Activated naive CD4-positive, alpha-beta T cell treated with anti-CD3 and anti-CD28 coated beads, Interleukin-2, amount 50 U/mL, for 72 hours (primary cell): Measurements from ENCODE around the gene COX6B1. TPM values are rescaled to one million over a fixed set of nuclear protein-coding genes. Genes with fewer than 3 reads are reported as not detected.
A peak's percentile ranks its signal among the peaks of the same experiment; 100 is the strongest.
"Not testable (repeated sequence)": the region's sequence is repeated elsewhere in the genome, so short reads cannot be mapped to it uniquely, and the experiment has no call there.

ENCODE experiments used
- ATAC-seq, 2 donors: fragments of 150-1000 bp; cut with Tn5 transposase; 2 replicates each; pipeline ENCODE4 v1.10.0; 2021; ENCODE audit warnings: mild to moderate bottlenecking in 2 of 2, moderate library complexity in 2 of 2
- DNase-seq, 2 donors: peaks; one replicate each; pipeline ENCODE4 v3.0.0; 2021 to 2022; ENCODE audit warnings: low spot score in 2 of 2
- H3K27ac Mint-ChIP-seq, 2 donors: one replicate each; pipeline ENCODE4 v1.8.0; 2022; ENCODE audit warnings: mild to moderate bottlenecking in 2 of 2, mixed read lengths in 2 of 2
- H3K36me3 Mint-ChIP-seq, 2 donors: one replicate each; pipeline ENCODE4 v1.8.0; 2022; ENCODE audit warnings: mixed read lengths in 2 of 2
- H3K9me3 Mint-ChIP-seq, 2 donors: one replicate each; pipeline ENCODE4 v1.8.0; 2022; ENCODE audit warnings: mixed read lengths in 2 of 2
- total RNA-seq, 2 donors: library from RNA; stranded (reverse); gene quantifications; one replicate each; pipeline ENCODE4 v1.2.3, GENCODE V29; 2022

Gene COX6B1
- total RNA-seq, 2 donors from 2014 or later, result 445 to 472 TPM

DNA sequence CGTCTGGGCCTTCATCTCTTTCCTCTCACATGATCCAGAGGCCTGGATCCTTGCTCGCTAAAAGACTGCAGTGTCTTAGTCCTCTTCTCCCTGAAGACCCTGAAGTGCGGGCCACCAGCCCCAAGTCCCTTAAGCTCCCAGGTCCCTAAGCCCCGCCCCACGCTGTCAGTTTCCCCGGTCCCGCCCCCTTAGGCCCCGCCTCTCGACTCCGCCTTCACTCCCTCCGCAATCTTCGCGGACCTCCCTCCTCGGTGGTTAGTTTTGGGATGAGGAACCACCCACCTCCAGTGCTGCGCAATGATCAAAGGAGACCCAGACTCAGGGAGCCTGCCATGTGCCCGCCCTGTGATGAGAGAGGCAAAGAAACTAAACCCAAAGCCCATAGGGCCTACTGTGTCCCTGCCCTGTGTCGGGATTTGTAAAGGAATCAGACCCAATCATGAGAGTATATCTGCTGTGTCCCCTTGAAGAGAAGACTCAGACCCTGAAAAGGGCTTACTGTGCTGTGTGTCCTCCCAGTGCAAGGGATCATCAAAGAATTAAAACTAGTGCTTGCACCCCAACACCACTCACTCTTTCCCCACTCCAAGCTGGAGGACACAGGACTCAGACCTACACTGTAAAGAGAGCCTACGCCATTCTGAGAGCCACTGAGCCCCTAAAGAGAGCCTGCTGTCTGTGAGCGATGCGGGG, 3.0 kb upstream of the COX6B1 start:
- H3K27ac Mint-ChIP-seq, result peak overlapping the region; percentile 72 to 95
- H3K9me3 Mint-ChIP-seq, result no peaks in the 10 kb centered on the region

DNA sequence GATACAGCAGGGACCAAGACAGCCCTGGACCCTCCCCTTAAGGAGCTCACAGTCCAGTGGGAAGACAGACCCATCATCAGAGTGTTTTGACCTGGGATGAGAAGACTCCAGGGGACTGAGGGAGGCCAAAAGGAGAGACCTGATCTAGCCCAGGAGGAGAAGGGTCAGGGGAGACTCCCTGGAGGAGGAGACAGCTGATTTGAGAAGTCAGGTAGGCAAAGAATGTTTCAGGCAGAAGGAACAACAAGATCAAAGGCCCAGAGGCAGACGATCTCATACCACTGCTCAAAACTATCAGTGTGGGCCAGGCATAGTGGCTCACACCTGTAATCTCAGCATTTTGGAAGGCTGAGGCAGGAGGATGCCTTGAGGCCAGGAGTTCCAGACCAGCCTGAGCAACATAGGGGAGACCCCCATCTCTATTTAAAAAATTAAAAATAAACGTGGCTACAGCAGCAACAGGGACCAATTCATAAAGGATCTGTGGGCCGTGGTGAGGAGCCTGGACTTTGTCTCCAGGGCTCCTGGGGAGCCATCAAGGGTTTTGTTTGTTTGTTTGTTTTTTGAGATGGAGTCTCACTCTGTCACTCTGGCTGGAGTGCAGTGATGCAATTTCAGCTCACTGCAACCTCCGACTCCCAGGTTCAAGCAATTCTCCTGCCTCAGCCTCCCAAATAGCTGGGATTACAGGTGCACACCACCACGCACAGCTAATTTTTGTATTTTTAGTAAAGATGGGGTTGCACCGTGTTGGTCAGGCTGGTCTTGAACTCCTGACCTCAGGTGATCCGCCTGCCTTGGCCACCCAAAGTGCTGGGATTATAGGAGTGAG, 2.2 kb upstream of the COX6B1 start:
- Mint-ChIP-seq H3K9me3 (no peaks in the 10 kb centered on the region), H3K27ac (peak overlapping the region in 1 of 2 donors; percentile 72), H3K36me3 (peaks cover 10 to 11% of the 10 kb centered on the region in 2 donors)
- ATAC-seq (no peak), DNase-seq (no peak)

More for the DNA sequence above, 3.0 kb upstream of the COX6B1 start:
- peaks cover 10 to 11% of the 10 kb centered on the region in 2 donors for H3K36me3 Mint-ChIP-seq
- ATAC-seq, result peak; percentile 10 to 32
- DNase-seq, result peak; percentile 80 to 89

DNA sequence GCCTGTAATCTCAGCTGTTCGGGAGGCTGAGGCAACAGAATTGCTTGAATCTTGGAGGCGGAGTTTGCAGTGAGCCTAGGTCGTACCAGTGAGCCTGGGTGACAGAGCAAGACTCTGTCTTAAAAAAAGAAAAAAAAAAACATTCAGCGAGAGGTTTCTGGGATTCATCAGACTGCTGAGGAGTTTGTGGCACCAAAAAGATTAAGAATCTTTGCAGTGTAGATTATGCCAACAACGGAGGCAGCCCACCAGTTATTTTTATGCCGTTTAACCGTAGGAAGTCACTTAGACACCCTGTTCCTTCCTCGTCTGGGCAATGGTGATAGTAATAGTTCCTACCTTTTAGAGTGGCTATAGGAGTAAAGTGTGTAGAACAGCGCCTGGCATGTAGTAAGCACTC, 2.5 kb downstream of the COX6B1 start:
- ATAC-seq, result no peak
- DNase-seq, result no peak
- Mint-ChIP-seq H3K27ac (peak overlapping the region in 1 of 2 donors; percentile 66), H3K36me3 (peaks cover 13 to 17% of the 10 kb centered on the region in 2 donors), H3K9me3 (no peaks in the 10 kb centered on the region)

DNA sequence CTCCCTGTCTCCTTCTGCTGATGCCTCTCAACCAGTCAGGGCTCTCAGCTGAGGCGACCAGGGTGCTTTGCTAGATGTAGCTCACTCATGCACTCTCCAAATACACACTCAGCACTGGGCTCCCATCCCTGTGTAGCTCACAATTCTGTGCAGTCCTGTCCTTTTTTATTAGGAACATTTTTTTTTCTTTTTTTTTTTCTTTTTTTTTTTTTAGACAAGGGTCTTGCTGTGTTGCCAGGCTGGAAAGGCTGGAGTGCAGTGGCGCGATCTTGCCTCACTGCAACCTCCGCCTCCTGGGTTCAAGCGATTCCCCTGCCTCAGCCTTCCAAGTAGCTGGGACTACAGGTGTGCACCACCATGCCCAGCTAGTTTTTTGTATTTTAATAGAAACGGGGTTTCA, 6.7 kb downstream of the COX6B1 start:
- H3K27ac Mint-ChIP-seq, DNase-seq, H3K9me3 Mint-ChIP-seq, ATAC-seq: not testable (repeated sequence)
- H3K36me3 Mint-ChIP-seq, result peaks cover 13 to 25% of the 10 kb centered on the region in 2 donors

DNA sequence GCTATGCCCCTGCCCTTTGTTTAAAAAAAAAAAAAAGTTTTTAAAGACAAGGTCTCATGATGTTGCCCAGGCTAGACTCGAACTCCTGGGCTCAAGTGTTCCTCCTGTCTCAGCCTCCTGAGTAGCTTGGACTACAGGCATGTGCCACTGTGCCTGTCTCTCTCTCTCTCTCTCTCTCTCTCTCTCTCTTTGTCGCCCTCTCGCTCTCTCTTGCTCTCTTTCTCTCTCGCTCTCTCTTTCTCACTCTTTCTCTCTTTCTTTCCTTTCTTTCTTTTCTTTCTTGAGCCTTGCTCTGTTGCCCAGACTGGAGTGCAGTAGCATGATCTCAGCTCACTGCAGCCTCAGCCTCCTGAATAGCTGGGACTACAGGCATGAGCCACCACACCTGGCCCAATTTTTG, 7.5 kb downstream of the COX6B1 start:
- ATAC-seq (no peak), DNase-seq (no peak)
- Mint-ChIP-seq H3K9me3 (no peaks in the 10 kb centered on the region), H3K36me3 (peaks cover 13 to 27% of the 10 kb centered on the region in 2 donors), H3K27ac (peak overlapping the region; percentile 84)

DNA sequence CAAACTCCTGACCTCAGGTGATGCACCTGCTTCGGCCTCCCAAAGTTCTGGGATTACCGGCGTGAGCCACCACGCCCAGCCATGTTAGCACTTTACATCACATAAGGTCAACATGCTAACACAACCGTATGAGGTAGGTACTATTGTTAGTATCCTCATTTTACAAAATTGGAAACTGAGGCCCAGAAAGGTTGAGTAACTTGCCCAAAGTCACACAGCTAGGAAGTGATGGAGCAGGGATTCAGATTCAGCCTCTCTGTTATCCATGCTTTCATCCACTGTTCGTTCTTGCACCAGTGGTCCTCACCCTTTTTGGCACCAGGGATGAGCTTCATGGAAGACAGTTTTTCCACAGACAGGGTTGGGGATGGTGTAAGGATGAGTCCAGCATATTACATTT, 8.6 kb downstream of the COX6B1 start:
- DNase-seq (no peak), ATAC-seq (no peak)
- no peaks in the 10 kb centered on the region for H3K9me3 Mint-ChIP-seq
- H3K36me3 Mint-ChIP-seq, result peaks cover 13 to 27% of the 10 kb centered on the region in 2 donors
- peak overlapping the region; percentile 55 to 84 for H3K27ac Mint-ChIP-seq

DNA sequence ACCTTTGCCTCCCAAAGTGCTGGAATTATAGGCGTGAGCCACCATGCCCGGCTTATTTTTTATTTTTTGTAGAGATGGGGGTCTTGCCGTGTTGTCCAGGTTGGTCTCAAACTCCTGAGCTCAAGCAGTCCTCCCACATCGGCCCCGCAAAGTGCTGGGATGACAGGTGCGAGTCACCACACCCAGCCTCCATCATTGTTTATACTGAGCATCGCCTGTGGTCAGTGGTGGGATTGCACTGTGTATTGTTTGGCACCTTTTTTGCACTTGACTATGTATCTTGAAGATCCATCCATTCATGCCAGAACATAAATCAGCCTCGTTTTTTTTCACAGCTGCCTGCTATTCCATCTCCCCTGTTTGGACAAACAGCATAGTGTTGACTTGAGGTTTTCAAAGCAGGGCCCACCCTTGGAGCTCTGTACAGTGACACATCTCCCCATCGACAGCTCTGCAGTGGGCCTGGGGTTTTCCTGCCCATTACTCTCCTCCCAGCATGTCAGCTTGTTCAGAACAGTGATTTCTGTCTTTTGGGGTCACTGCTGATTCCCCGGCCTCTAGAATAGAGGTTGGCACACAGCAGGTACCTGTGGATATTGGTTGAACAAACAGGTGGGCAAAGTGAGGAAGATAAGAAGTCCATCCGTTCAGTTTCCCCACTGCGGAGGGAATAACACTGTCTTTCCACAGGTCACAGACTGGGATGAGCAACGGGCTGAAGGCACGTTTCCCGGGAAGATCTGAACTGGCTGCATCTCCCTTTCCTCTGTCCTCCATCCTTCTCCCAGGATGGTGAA, 10.0 kb downstream of the COX6B1 start:
- peaks cover 13 to 27% of the 10 kb centered on the region in 2 donors for H3K36me3 Mint-ChIP-seq
- ATAC-seq (peak in 1 of 2 donors; percentile 32), DNase-seq (no peak)
- no peak overlapping the region for H3K27ac Mint-ChIP-seq
- H3K9me3 Mint-ChIP-seq, result no peaks in the 10 kb centered on the region

DNA sequence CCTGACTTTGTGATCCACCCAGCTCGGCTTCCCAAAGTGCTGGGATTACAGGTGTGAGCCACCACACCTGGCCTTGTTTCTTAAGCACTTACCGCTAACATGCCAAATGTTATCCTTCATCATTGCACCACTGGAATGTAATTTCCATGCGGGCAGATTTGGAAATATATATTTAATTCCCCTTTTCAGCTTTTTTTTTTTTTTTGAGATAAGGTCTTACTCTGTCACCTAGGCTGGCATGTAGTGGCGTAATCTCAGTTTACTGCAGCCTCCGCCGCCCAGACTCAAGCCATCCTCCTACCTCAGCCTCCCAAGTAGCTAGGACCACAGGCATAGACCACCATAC, 13.8 kb downstream of the COX6B1 start:
- peak overlapping the region in 1 of 2 donors; percentile 40 for H3K27ac Mint-ChIP-seq
- no peak for DNase-seq
- ATAC-seq, result no peak
- no peaks in the 10 kb centered on the region for H3K9me3 Mint-ChIP-seq
- H3K36me3 Mint-ChIP-seq, result peaks cover 6 to 13% of the 10 kb centered on the region in 2 donors

DNA sequence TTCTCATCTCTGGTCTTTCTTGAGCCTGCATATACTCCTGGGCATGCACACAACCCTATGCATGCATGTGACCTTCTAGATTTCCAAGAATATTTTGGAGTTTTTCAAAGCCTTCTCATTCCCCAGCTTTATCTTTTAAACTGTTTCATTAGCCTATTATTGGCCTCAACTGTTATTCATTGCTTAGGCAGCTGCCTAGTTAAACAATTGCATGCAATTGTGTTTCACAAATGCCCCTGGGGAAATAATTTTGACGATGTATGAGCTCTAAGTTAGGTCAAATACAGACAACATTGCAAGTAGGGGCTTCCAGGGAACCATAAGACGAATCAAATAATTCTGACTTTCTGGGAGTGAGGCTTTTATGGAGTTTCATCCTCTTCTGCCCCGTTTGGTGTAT, 15.9 kb downstream of the COX6B1 start:
- ATAC-seq (no peak), DNase-seq (no peak)
- Mint-ChIP-seq H3K36me3 (peaks cover 0 to 7% of the 10 kb centered on the region in 2 donors), H3K27ac (peak overlapping the region in 1 of 2 donors; percentile 62), H3K9me3 (no peaks in the 10 kb centered on the region)

DNA sequence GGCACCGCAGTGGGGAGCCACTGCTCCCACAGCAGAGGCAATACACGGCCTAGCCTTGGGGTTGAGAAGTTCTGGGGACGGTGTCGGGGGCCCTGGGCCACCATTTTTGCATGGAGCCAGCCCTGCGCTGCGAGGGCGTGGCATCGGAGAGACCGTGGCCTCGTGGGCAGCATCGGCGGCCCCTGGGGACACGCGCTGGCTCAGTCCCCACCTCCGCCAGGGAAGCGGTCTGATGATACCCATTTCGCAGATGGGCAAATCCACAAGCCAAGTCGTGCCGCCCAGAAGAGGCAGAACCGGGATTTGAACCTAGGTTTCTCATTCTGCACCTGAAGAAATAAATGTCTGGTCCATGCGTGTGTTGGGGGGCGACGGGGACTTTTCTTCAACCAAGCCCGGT, 17.0 kb downstream of the COX6B1 start:
- peak overlapping the region in 1 of 2 donors; percentile 75 for H3K27ac Mint-ChIP-seq
- ATAC-seq, result peak in 1 of 2 donors; percentile 2
- no peak for DNase-seq
- no peaks in the 10 kb centered on the region for H3K36me3 Mint-ChIP-seq
- no peaks in the 10 kb centered on the region for H3K9me3 Mint-ChIP-seq

DNA sequence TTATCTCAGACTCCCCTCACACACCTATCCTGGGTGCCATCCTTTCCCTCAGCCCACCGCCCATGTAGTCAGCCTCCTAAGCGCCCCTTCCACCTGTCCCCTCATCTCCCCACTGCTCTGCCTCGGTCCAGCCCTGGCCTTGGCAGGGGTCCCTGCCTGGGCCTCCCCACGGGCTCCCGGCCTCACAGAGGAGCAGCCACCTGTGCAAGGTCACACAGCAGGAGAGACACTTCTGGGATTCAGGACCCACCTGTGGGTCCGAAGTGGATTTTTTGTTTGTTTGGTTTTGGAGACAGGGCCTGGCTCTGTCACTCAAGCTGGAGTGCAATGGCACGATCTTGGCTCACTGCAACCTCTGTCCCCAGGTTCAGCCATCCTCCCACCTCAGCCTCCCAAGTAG, 17.5 kb downstream of the COX6B1 start:
- DNase-seq (no peak), ATAC-seq (no peak)
- peak overlapping the region in 1 of 2 donors; percentile 61 for H3K27ac Mint-ChIP-seq
- H3K9me3 Mint-ChIP-seq, result no peaks in the 10 kb centered on the region
- H3K36me3 Mint-ChIP-seq, result no peaks in the 10 kb centered on the region

DNA sequence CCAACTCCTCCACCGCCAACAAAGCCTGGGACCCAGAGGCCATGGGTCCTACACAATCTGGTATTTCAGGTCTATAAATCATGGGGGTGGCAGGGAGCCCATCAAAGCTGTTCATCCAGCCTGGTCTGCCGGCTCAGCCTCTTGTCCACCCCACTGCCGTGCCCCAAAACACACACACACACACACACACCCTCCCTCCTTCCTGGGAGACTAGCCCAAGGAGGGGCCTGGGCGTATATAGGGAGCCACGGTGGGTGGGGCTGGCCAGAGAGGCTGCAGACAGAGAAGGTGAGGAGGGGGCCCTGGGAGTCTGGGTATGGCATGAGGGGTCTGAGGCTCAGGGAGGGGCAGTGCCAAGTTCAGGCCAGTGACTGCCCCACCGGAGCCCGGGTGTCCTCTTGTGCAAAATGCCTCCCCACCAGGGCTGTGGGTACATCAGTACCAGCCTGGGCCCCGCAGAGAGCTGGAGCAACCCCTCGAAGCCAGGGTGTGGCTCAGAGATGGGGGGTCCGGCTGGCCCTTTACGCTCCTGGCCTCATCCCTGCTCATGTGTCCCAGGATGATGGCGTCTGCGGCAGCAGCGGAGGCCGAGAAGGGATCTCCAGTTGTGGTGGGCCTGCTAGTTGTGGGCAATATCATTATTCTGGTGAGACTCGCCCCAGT, 18.3 kb downstream of the COX6B1 start, which contains the start of gene UPK1A:
Gene UPK1A, plus strand, starts transcription at position 267 of the 663 bp plus-strand sequence. Its CDS starts 296 bp downstream, at position 563.
- Mint-ChIP-seq H3K36me3 (no peaks in the 10 kb centered on the region), H3K9me3 (no peaks in the 10 kb centered on the region), H3K27ac (peak within 1 kb of the TSS; percentile 22 to 75)
- no peak for ATAC-seq
- no peak for DNase-seq

DNA sequence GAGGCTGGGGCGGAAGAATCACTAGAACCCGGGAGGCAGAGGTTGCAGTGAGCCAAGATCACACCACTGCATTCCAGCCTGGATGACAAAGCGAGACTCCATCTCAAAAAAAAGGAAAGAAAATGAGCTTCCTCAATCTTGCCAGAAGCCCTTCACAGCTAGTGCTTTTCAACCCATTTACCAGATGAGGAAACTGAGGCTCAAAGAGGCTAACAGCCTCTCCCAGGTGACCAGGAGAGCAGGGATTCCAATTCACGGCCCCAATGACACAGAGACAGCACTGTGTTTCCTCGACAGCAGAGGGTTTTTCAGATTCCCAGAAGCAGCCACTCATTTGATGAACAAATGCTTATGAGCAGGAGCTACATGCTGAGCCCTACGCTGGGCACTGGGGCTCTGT, 21.4 kb downstream of the COX6B1 start:
- H3K36me3 Mint-ChIP-seq, result peaks cover 0 to 6% of the 10 kb centered on the region in 2 donors

DNA sequence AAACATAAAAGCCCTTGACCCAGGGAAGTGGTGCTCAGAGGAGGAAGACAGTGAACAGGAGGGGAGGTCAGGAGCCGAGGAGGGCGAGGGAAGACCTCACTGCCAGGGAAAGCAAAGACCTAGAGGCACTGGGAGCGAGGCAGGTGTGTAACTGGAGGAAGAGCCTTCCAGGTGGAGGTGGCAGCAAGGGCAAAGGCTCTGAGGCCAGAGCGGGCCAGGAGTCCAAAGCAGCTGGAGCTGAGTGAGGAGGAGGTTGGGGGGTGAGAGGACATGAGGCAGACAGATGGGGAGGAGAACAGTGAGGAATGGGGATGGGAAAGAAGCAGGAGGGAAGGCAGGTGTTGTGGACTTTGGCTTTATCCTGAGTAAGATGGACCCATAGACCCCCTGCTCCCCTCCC, 21.9 kb downstream of the COX6B1 start:
- no peaks in the 10 kb centered on the region for H3K9me3 Mint-ChIP-seq
- peak overlapping the region in 1 of 2 donors; percentile 7 for H3K27ac Mint-ChIP-seq
- H3K36me3 Mint-ChIP-seq, result peaks cover 0 to 6% of the 10 kb centered on the region in 2 donors
- no peak for ATAC-seq
- no peak for DNase-seq

More for the DNA sequence above, 21.4 kb downstream of the COX6B1 start:
- no peak for ATAC-seq
- Mint-ChIP-seq H3K27ac (peak overlapping the region in 1 of 2 donors; percentile 7), H3K9me3 (no peaks in the 10 kb centered on the region)
- no peak for DNase-seq

DNA sequence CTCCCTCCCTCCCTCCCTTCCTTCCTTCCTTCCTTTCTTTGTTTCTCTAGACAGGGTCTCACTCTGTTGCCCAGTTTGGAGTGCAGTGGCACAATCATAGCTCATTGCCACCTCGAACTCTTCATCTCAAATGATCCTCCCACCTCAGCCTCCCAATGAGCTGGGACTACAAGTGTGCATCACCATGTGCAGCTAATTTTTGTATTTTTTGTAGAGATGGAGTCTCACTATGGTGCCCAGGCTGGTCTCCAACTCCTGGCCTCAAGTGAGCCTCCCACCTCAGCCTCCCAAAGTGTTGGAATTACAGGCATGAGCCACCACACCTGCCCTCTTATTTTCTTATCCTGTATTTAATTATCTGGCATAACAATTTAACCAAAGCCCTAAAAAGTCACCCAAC, 22.6 kb downstream of the COX6B1 start:
- no peak for ATAC-seq
- no peak overlapping the region for H3K27ac Mint-ChIP-seq
- peaks cover 0 to 6% of the 10 kb centered on the region in 2 donors for H3K36me3 Mint-ChIP-seq
- H3K9me3 Mint-ChIP-seq, result no peaks in the 10 kb centered on the region
- DNase-seq, result no peak

DNA sequence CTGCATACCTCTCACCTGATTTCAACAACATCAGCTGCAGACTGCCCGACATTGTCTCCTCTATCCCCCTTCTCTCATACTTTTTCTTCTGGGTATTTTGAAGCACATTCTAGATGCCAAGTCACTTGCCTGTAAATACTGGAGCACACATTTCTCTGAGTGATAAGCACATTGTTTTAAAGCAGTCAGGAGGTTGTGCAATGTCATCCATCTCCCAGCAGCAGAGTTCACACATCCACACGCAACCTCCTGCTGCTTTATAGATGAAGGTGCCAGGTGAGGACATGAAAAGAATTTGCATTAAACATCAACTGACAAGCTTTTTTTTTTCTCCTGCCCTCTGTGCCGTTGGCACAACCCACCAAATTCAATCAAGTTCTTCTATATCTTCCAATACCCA, 23.7 kb downstream of the COX6B1 start:
- no peak for ATAC-seq
- Mint-ChIP-seq H3K9me3 (no peaks in the 10 kb centered on the region), H3K36me3 (peaks cover 0 to 6% of the 10 kb centered on the region in 2 donors), H3K27ac (no peak overlapping the region)
- no peak for DNase-seq
